Measurements from ENCODE around the gene PGGT1B. TPM values are rescaled to one million over a fixed set of nuclear protein-coding genes. Genes with fewer than 3 reads are reported as not detected.

PGGT1B gene
- total RNA-seq, 1 donor from 2014 or later = 45.4 TPM

DNA sequence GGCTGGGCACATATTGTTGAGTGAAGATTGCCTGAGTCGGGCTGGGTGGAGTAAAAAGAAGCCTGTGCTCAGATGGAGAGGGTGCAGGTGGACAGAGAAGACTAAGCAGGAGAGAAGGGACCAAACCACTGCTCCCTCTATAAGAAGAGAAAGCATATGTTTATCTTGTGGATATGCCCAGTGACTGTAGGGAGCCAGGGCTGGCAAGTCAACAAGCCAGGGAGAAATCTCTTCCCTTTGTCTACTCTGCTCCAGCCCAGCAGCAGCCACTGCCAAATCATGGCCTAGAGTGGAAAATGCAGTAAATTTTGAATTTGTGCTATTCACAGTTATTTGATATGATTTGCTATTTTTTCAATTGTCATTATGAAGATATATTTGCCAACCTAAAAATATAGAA lies 59.7 kb downstream of the PGGT1B start:
- FAIRE-seq = no peak
- no peak overlapping the region for H3K27ac ChIP-seq (ENCODE audit: low read depth, low read length)
- no peaks in the 10 kb centered on the region for H3K27me3 ChIP-seq (ENCODE audit: insufficient read depth, low read length)
- Mint-ChIP-seq H3K27ac (ENCODE audit: unreplicated experiment) (no peak overlapping the region), H3K4me1 (ENCODE audit: low read depth, unreplicated experiment) (no peaks in the 10 kb centered on the region), H3K27me3 (ENCODE audit: low read depth, unreplicated experiment) (no peaks in the 10 kb centered on the region), H3K36me3 (ENCODE audit: low read depth, unreplicated experiment) (peaks cover 2% of the 10 kb centered on the region), H3K4me3 (ENCODE audit: unreplicated experiment) (no peak overlapping the region), H3K9me3 (ENCODE audit: unreplicated experiment) (no peaks in the 10 kb centered on the region)
- no peaks in the 10 kb centered on the region for H4K20me1 ChIP-seq (ENCODE audit: insufficient read depth, low read length)
- H3K4me1 ChIP-seq (ENCODE audit: insufficient read depth, low read length) = no peaks in the 10 kb centered on the region
- H3K4me3 ChIP-seq (ENCODE audit: insufficient read depth, low read depth, low read length) = no peak overlapping the region
- H3K79me2 ChIP-seq (ENCODE audit: insufficient read depth, low read length) = no peaks in the 10 kb centered on the region
- no peaks in the 10 kb centered on the region for H3K9me3 ChIP-seq (ENCODE audit: insufficient read depth, low read depth, low read length)
- H2AFZ ChIP-seq (ENCODE audit: low read depth, low read length) = no peak overlapping the region
- DNase-seq (ENCODE audit: low read depth) = no peak
- H3K9ac ChIP-seq (ENCODE audit: low read length) = no peak overlapping the region
- no peak for TF ChIP-seq EZH2 (IDR thresholded peaks at IDR 0.05; ENCODE audit: insufficient read depth, low read length)
- TF ChIP-seq, protein P1, sequence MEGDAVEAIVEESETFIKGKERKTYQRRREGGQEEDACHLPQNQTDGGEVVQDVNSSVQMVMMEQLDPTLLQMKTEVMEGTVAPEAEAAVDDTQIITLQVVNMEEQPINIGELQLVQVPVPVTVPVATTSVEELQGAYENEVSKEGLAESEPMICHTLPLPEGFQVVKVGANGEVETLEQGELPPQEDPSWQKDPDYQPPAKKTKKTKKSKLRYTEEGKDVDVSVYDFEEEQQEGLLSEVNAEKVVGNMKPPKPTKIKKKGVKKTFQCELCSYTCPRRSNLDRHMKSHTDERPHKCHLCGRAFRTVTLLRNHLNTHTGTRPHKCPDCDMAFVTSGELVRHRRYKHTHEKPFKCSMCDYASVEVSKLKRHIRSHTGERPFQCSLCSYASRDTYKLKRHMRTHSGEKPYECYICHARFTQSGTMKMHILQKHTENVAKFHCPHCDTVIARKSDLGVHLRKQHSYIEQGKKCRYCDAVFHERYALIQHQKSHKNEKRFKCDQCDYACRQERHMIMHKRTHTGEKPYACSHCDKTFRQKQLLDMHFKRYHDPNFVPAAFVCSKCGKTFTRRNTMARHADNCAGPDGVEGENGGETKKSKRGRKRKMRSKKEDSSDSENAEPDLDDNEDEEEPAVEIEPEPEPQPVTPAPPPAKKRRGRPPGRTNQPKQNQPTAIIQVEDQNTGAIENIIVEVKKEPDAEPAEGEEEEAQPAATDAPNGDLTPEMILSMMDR (IDR thresholded peaks at IDR 0.05; ENCODE audit: insufficient read depth, low read depth, low read length) = no peak
- no peaks in the 10 kb centered on the region for H3K36me3 ChIP-seq (ENCODE audit: insufficient read depth, low read length)
- H3K4me2 ChIP-seq (ENCODE audit: low read length) = no peak overlapping the region

DNA sequence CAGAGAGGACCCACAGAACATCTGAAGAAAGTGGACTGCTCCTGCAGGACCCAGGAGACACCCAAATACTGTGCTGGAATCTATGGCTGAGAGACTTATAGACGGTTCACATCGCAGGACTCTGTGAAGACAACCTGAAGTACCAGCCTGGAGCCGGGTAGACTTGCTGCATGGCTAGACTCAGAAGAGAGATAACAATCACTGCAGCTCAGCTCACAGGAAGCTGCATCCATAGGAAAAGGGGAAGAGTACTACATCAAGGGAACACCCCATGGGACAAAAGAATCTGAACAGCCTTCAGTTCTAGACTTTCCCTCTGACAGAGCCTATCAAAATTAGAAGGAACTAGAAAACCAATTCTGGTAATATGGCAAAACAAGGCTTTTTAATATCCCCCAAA lies 66.5 kb downstream of the PGGT1B start:
- Mint-ChIP-seq H3K27ac (ENCODE audit: unreplicated experiment) (no peak overlapping the region), H3K27me3 (ENCODE audit: low read depth, unreplicated experiment) (peaks cover 5% of the 10 kb centered on the region), H3K9me3 (ENCODE audit: unreplicated experiment) (no peaks in the 10 kb centered on the region), H3K4me3 (ENCODE audit: unreplicated experiment) (no peak overlapping the region), H3K36me3 (ENCODE audit: low read depth, unreplicated experiment) (no peaks in the 10 kb centered on the region), H3K4me1 (ENCODE audit: low read depth, unreplicated experiment) (no peaks in the 10 kb centered on the region)
- FAIRE-seq (no peak), DNase-seq (ENCODE audit: low read depth) (no peak)
- no peaks in the 10 kb centered on the region for H4K20me1 ChIP-seq (ENCODE audit: insufficient read depth, low read length)
- no peaks in the 10 kb centered on the region for H3K9me3 ChIP-seq (ENCODE audit: insufficient read depth, low read depth, low read length)
- no peak for TF ChIP-seq EZH2 (IDR thresholded peaks at IDR 0.05; ENCODE audit: insufficient read depth, low read length)
- TF ChIP-seq, protein P1 (IDR thresholded peaks at IDR 0.05; ENCODE audit: insufficient read depth, low read depth, low read length) = no peak
- H3K4me3 ChIP-seq (ENCODE audit: insufficient read depth, low read depth, low read length) = no peak overlapping the region
- no peaks in the 10 kb centered on the region for H3K4me1 ChIP-seq (ENCODE audit: insufficient read depth, low read length)
- H3K27me3 ChIP-seq (ENCODE audit: insufficient read depth, low read length) = no peaks in the 10 kb centered on the region
- no peak overlapping the region for H3K27ac ChIP-seq (ENCODE audit: low read depth, low read length)
- no peaks in the 10 kb centered on the region for H3K79me2 ChIP-seq (ENCODE audit: insufficient read depth, low read length)
- H3K4me2 ChIP-seq (ENCODE audit: low read length) = no peak overlapping the region
- H2AFZ ChIP-seq (ENCODE audit: low read depth, low read length) = no peak overlapping the region
- H3K9ac ChIP-seq (ENCODE audit: low read length) = no peak overlapping the region
- H3K36me3 ChIP-seq (ENCODE audit: insufficient read depth, low read length) = no peaks in the 10 kb centered on the region

DNA sequence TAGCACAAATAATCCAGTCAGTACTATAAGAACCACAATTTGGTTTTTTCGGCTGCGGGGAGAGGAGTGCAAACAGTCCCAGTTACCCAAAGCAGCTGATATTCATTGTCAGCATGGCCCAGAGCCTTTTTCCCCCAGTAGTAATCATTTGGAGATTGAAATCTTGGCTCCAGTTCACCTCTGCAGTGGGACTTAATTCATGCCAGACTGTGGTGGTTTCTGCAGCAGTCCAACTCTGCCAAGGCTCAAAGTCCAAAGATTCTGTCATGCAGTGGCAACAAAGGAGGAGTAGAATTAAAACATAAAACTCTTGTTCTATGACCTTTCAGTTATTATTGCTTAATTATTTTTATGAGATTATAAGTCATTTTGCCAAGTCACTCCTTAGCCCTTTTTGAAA lies 68.0 kb downstream of the PGGT1B start:
- no peak for TF ChIP-seq EZH2 (IDR thresholded peaks at IDR 0.05; ENCODE audit: insufficient read depth, low read length)
- TF ChIP-seq, protein P1 (IDR thresholded peaks at IDR 0.05; ENCODE audit: insufficient read depth, low read depth, low read length) = no peak
- H3K4me1 ChIP-seq (ENCODE audit: insufficient read depth, low read length) = no peaks in the 10 kb centered on the region
- H3K4me2 ChIP-seq (ENCODE audit: low read length) = no peak overlapping the region
- H4K20me1 ChIP-seq (ENCODE audit: insufficient read depth, low read length) = no peaks in the 10 kb centered on the region
- no peaks in the 10 kb centered on the region for H3K9me3 Mint-ChIP-seq (ENCODE audit: unreplicated experiment)
- no peaks in the 10 kb centered on the region for H3K36me3 Mint-ChIP-seq (ENCODE audit: low read depth, unreplicated experiment)
- no peak overlapping the region for H2AFZ ChIP-seq (ENCODE audit: low read depth, low read length)
- no peaks in the 10 kb centered on the region for H3K4me1 Mint-ChIP-seq (ENCODE audit: low read depth, unreplicated experiment)
- DNase-seq (ENCODE audit: low read depth) = peak; percentile 22
- no peak overlapping the region for H3K27ac ChIP-seq (ENCODE audit: low read depth, low read length)
- H3K9me3 ChIP-seq (ENCODE audit: insufficient read depth, low read depth, low read length) = no peaks in the 10 kb centered on the region
- H3K9ac ChIP-seq (ENCODE audit: low read length) = no peak overlapping the region
- peaks cover 6% of the 10 kb centered on the region for H3K27me3 Mint-ChIP-seq (ENCODE audit: low read depth, unreplicated experiment)
- H3K4me3 ChIP-seq (ENCODE audit: insufficient read depth, low read depth, low read length) = no peak overlapping the region
- H3K4me3 Mint-ChIP-seq (ENCODE audit: unreplicated experiment) = no peak overlapping the region
- H3K27me3 ChIP-seq (ENCODE audit: insufficient read depth, low read length) = no peaks in the 10 kb centered on the region
- H3K36me3 ChIP-seq (ENCODE audit: insufficient read depth, low read length) = no peaks in the 10 kb centered on the region
- no peaks in the 10 kb centered on the region for H3K79me2 ChIP-seq (ENCODE audit: insufficient read depth, low read length)
- no peak overlapping the region for H3K27ac Mint-ChIP-seq (ENCODE audit: unreplicated experiment)
- FAIRE-seq = no peak
